ENCODE measurements around the gene JMJD1C.
A peak's percentile ranks its signal among the peaks of the same experiment; 100 is the strongest.

JMJD1C gene

GRCh38 chr10:63438506-63439498, 27.0 kb downstream of the JMJD1C start:
- DNase-seq (ENCODE audit: low spot score) = no peak

DNA sequence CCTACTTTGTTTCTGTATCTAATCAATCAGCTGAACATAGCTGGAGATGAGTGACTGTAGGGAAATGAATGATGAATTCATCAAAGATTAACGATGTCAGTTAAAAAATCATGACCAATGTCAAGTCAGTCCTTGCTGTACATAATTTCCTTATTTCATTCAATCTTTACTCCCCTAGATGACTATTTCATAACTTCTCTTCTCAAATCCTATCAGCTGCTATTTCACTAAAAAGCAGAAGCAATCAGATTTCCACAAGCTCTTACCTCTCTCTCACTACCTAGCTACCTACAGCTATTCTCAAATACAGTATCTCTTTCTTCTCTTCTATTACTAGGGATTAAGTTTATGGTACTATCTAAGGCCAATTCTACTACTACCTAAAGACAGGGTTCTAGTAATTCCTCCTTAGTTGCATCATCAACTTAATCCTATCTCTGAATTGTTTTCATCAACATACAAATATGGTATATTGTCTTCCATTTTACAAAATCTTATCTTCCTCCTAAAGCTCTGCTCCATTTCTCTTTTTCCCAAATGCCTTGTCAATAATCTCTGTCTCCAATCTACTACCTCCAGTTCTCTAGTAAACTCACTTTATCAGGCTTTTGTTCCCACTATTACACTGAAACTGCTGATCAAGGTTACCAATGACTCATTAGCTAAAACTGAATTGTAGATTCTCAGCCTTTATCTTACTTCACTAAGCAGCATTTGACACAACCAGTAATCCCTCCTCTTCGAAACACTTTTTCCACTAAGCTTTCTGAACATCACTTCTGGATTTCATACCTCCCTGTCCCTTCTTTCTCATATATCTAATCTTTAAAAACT, 28.4 kb downstream of the JMJD1C start:
- DNase-seq (ENCODE audit: low spot score) = no peak

- DNase-seq (ENCODE audit: low spot score) = no peak
These were observed 29.6 kb downstream of the JMJD1C start for GRCh38 chr10:63436225-63436624.

DNA sequence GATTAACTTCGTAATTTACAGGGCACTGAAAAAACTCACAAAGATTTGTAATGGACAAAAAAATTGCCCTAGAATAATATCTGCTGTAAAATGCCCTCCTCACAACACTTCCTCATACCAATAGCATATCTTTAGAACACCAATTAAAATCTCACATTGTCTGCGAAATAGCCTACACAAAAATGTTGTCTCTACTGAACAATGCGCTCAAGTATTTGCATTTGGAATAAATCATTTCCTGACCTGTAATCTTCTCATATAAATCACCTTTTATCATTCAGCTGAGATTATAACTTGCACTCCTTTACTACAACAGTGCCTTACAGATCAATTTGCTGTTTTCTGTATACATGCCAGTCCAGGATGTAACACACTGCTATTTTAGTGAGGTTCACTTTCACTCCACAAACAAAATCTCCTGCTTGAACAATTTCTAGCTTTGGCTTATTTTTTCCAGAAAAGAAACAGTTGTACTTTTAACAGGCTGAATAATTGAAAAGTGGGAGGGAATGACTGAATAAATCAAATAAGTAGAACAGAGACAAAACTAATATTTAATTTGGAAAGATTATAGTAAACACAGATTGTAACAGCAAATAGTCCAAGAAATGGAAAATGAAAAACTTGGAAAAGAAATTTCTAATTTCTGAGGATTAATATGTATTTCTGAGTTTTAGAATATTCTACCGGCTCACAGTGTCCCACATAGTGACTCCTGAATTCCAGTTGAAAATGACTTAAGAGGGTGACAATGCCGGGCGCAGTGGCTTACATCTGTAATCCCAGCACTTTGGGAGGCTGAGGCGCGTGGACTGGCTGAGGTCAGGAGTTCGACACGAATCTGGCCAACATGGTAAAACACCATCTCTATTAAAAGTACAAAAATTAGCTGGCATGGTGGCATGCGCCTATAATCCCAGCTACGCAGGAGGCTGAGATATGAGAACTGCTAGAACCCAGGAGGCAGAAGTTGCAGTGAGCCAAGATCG, 30.6 kb downstream of the JMJD1C start:
- no peak for DNase-seq (ENCODE audit: low spot score)

GRCh38 chr10:63431962-63432797, 33.6 kb downstream of the JMJD1C start:
- DNase-seq (ENCODE audit: low spot score) = no peak

- DNase-seq (ENCODE audit: low spot score) = no peak
These were observed 34.8 kb downstream of the JMJD1C start for GRCh38 chr10:63430999-63431356.

- DNase-seq (ENCODE audit: low spot score) = no peak
These were observed 35.4 kb downstream of the JMJD1C start for GRCh38 chr10:63430091-63430998.

- DNase-seq (ENCODE audit: low spot score) = no peak
These were observed 36.5 kb downstream of the JMJD1C start for GRCh38 chr10:63429281-63429680.

GRCh38 chr10:63427013-63427412, 38.8 kb downstream of the JMJD1C start:
- no peak for DNase-seq (ENCODE audit: low spot score)

DNA sequence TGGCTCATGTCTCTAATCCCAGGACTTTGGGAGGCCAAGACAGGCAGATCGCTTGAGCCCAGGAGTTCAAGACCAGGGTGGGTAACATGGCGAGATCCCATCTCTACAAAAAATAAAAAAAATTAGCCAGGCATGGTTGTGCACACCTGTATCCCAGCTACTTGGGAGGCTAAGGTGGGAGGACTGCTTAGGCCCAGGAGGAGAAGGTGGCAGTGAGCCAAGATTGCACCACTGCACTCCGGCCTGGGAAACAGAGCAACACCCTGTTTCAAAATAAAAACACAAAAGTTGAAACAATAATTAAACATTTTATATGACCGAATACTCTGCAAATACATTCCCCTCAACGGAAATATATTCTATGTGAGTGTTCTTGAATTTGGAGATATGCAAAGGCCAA, 40.3 kb downstream of the JMJD1C start:
- DNase-seq (ENCODE audit: low spot score) = no peak

GRCh38 chr10:63424576-63424975, 41.2 kb downstream of the JMJD1C start:
- DNase-seq (ENCODE audit: low spot score) = no peak

DNA sequence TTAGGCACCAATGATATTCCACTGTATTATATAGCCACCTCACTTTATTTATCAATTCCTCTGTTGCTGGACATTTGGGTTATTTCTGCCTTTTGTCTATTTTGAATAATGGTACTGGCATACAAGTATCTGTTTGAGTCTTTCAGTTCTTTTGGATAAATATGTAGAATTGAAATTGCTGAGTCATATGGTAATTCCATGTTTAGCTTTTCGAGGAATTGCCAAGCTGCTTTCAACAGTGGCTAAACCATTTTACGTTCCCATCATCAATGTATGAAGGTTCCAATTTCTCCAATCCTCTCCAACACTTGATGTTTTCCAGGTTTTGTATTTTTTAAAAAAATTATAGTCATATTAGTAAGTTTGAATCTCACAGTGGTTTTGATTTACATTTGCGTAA, 42.3 kb downstream of the JMJD1C start:
- no peak for DNase-seq (ENCODE audit: low spot score)

- peak; percentile 80 for DNase-seq (ENCODE audit: low spot score)
These were observed 44.2 kb downstream of the JMJD1C start for GRCh38 chr10:63421591-63421990.

DNA sequence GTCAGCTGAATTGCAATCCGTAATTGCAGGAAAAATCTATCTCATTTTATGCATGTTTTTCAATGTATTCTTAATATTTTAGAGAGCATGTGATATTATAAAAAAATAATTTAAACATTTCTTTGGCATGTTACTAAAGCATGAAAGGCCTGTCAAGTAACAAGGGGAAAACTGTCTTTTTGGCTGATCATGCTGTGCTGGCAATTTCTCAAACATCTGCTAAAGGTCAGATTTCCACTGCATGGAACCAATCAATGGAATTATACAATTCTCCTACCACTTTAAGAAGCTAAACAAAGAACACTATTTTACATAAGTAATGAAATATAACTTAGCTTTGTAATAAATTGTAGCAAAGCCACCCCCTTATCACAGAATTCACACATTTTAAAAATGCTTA, 49.4 kb downstream of the JMJD1C start:
- no peak for DNase-seq (ENCODE audit: low spot score)

GRCh38 chr10:63415640-63416244, 50.0 kb downstream of the JMJD1C start:
- no peak for DNase-seq (ENCODE audit: low spot score)

- DNase-seq (ENCODE audit: low spot score) = no peak
These were observed 51.1 kb downstream of the JMJD1C start for GRCh38 chr10:63414481-63415260.

DNA sequence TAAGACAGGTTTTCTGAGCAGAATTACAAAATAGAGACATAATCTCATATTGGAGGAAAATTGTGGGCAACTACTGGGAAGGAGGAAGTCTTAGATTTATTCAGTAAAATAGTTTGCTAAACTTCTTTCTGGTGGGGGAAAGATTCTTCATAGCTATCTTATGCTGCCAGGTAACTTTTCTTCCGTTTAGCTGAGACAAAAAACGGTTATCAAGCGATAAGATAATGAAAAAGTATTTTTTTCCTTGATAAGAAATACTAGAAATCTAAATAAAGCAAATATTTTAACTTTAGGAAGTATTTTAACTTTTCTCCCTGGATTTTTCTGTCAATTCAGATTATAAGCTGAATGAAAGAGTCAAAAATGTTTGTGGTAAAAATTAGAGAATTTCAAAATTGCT, 52.3 kb downstream of the JMJD1C start:
- no peak for DNase-seq (ENCODE audit: low spot score)

GRCh38 chr10:63412304-63412703, 53.5 kb downstream of the JMJD1C start:
- no peak for DNase-seq (ENCODE audit: low spot score)

DNA sequence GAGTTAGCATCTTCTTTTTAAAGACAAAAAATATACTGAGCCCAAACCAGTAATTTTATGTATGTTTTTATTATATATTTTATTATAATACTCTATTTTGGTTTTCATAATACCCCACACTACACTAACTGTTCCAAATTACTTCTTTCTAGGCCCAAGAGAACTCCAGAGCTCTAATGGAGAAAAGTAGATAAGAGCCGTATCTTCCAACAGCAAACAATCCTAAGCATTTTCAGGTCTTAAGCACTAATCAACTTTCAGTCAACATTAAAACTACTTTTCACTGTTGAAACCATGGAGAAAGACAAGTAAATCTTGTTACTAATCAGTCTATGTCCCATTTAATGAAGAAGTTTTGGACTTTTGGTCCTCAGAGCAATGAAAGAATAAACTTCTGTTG, 55.1 kb downstream of the JMJD1C start:
- no peak for DNase-seq (ENCODE audit: low spot score)

Measured in NAMALWA (cell line).